ENCODE results near the gene UCP3. TPM values are rescaled to one million over a fixed set of nuclear protein-coding genes. Genes with fewer than 3 reads are reported as not detected.
A peak's percentile ranks its signal among the peaks of the same experiment; 100 is the strongest.

The UCP3 gene
- total RNA-seq, 6 experiments from 2014 or later = 0.10 to 0.62 (median 0.39) TPM

- TF ChIP-seq CTCF (IDR thresholded peaks at IDR 0.05) = no peak
- H3K27ac Mint-ChIP-seq = no peak overlapping the region
- DNase-seq = no peak
- H3K9me3 Mint-ChIP-seq = no peaks in the 10 kb centered on the region
- no peaks in the 10 kb centered on the region for H3K27me3 Mint-ChIP-seq (ENCODE audit: insufficient read depth)
- no peak overlapping the region for H3K4me3 Mint-ChIP-seq
- no peaks in the 10 kb centered on the region for H3K4me1 Mint-ChIP-seq (ENCODE audit: low read depth)
- H3K36me3 Mint-ChIP-seq (ENCODE audit: low read depth) = no peaks in the 10 kb centered on the region
Measured at GRCh38 chr11:73996161-73996747, 12.6 kb downstream of the UCP3 start.

GRCh38 chr11:73995731-73996130, 13.2 kb downstream of the UCP3 start:
- Mint-ChIP-seq H3K4me3 (no peak overlapping the region), H3K27ac (no peak overlapping the region), H3K36me3 (ENCODE audit: low read depth) (no peaks in the 10 kb centered on the region), H3K9me3 (no peaks in the 10 kb centered on the region), H3K4me1 (ENCODE audit: low read depth) (no peaks in the 10 kb centered on the region), H3K27me3 (ENCODE audit: insufficient read depth) (peaks cover 3% of the 10 kb centered on the region; the same call in 1 of the 2 replicates)
- no peak for DNase-seq
- no peak for TF ChIP-seq CTCF (IDR thresholded peaks at IDR 0.05)

- H3K27me3 Mint-ChIP-seq (ENCODE audit: insufficient read depth) = peaks cover 3% of the 10 kb centered on the region; the same call in 1 of the 2 replicates
- no peak overlapping the region for H3K4me3 Mint-ChIP-seq
- no peaks in the 10 kb centered on the region for H3K9me3 Mint-ChIP-seq
- no peak for TF ChIP-seq CTCF (IDR thresholded peaks at IDR 0.05)
- H3K36me3 Mint-ChIP-seq (ENCODE audit: low read depth) = no peaks in the 10 kb centered on the region
- H3K4me1 Mint-ChIP-seq (ENCODE audit: low read depth) = no peaks in the 10 kb centered on the region
- peak; percentile 26 for DNase-seq
- no peak overlapping the region for H3K27ac Mint-ChIP-seq
Measured at GRCh38 chr11:73995247-73995646, 13.6 kb downstream of the UCP3 start.

GRCh38 chr11:73991471-73992006, 17.3 kb downstream of the UCP3 start:
- Mint-ChIP-seq H3K27ac (no peak overlapping the region), H3K36me3 (ENCODE audit: low read depth) (no peaks in the 10 kb centered on the region), H3K4me3 (no peak overlapping the region), H3K27me3 (ENCODE audit: insufficient read depth) (peaks cover 3% of the 10 kb centered on the region; the same call in 1 of the 2 replicates), H3K9me3 (no peaks in the 10 kb centered on the region), H3K4me1 (ENCODE audit: low read depth) (no peaks in the 10 kb centered on the region)
- no peak for TF ChIP-seq CTCF (IDR thresholded peaks at IDR 0.05)
- DNase-seq = no peak

- no peaks in the 10 kb centered on the region for H3K4me1 Mint-ChIP-seq (ENCODE audit: low read depth)
- H3K27ac Mint-ChIP-seq = no peak overlapping the region
- no peaks in the 10 kb centered on the region for H3K36me3 Mint-ChIP-seq (ENCODE audit: low read depth)
- no peak for TF ChIP-seq CTCF (IDR thresholded peaks at IDR 0.05)
- no peak overlapping the region for H3K4me3 Mint-ChIP-seq
- H3K27me3 Mint-ChIP-seq (ENCODE audit: insufficient read depth) = peaks cover 3% of the 10 kb centered on the region; the same call in 1 of the 2 replicates
- no peaks in the 10 kb centered on the region for H3K9me3 Mint-ChIP-seq
- DNase-seq = no peak
Measured at GRCh38 chr11:73990730-73991129, 18.2 kb downstream of the UCP3 start.
